ENCODE measurements around the gene SMYD3.

- TF ChIP-seq NR2C2 (IDR thresholded peaks at IDR 0.05; ENCODE audit: borderline replicate concordance, control insufficient read depth, insufficient read length, low read depth) (no peak), E2F4 (IDR thresholded peaks at IDR 0.05; ENCODE audit: low read depth, low read length) (no peak), MAX (IDR thresholded peaks at IDR 0.05; ENCODE audit: low read depth, low read length) (no peak), EZH2 (IDR thresholded peaks at IDR 0.05; ENCODE audit: borderline replicate concordance, control insufficient read depth, low read depth, low read length) (no peak), POLR2A (IDR thresholded peaks at IDR 0.05; ENCODE audit: low read depth, low read length) (no peak), CTCF (IDR thresholded peaks at IDR 0.05 in 2 of 3, conservative IDR thresholded peaks at IDR 0.05 in 1 of 3; ENCODE audit: control insufficient read depth in 2 of 3, extremely low read depth in 1 of 3, insufficient read depth in 1 of 3, low read depth in 3 of 3, low read length in 3 of 3) (no peak), ZNF274 (IDR thresholded peaks at IDR 0.05; ENCODE audit: insufficient read depth, insufficient read length) (no peak), BCL3 (IDR thresholded peaks at IDR 0.05; ENCODE audit: borderline replicate concordance, insufficient read depth, low read depth, low read length, poor library complexity, severe bottlenecking) (no peak), EGR1 (IDR thresholded peaks at IDR 0.05; ENCODE audit: borderline replicate concordance in 1 of 2, low read depth in 2 of 2, low read length in 2 of 2) (no peak)
- TF ChIP-seq, protein P1, sequence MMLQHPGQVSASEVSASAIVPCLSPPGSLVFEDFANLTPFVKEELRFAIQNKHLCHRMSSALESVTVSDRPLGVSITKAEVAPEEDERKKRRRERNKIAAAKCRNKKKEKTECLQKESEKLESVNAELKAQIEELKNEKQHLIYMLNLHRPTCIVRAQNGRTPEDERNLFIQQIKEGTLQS (IDR thresholded peaks at IDR 0.05; ENCODE audit: borderline replicate concordance, extremely low read depth, low read depth, low read length) = no peak
- TF ChIP-seq, protein P2, sequence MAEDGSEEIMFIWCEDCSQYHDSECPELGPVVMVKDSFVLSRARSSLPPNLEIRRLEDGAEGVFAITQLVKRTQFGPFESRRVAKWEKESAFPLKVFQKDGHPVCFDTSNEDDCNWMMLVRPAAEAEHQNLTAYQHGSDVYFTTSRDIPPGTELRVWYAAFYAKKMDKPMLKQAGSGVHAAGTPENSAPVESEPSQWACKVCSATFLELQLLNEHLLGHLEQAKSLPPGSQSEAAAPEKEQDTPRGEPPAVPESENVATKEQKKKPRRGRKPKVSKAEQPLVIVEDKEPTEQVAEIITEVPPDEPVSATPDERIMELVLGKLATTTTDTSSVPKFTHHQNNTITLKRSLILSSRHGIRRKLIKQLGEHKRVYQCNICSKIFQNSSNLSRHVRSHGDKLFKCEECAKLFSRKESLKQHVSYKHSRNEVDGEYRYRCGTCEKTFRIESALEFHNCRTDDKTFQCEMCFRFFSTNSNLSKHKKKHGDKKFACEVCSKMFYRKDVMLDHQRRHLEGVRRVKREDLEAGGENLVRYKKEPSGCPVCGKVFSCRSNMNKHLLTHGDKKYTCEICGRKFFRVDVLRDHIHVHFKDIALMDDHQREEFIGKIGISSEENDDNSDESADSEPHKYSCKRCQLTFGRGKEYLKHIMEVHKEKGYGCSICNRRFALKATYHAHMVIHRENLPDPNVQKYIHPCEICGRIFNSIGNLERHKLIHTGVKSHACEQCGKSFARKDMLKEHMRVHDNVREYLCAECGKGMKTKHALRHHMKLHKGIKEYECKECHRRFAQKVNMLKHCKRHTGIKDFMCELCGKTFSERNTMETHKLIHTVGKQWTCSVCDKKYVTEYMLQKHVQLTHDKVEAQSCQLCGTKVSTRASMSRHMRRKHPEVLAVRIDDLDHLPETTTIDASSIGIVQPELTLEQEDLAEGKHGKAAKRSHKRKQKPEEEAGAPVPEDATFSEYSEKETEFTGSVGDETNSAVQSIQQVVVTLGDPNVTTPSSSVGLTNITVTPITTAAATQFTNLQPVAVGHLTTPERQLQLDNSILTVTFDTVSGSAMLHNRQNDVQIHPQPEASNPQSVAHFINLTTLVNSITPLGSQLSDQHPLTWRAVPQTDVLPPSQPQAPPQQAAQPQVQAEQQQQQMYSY (CRISPR knock-in tag; IDR thresholded peaks at IDR 0.05) = no peak
Observed at GRCh38 chr1:246093230-246093629, 413.8 kb downstream of the SMYD3 start.
